SU-DHL-6 (cell line): Measurements from ENCODE around the gene ANKH.

Experiments used
- H2AFZ ChIP-seq: fragments of 200-600 bp; sonication (generic); 2 replicates; pipeline ENCODE4 v1.6.1; 2014; ENCODE audit warnings: low read depth, mild to moderate bottlenecking, moderate library complexity, mixed read lengths, antibody characterized with exemption, low read length; ENCODE audit not compliant: severe bottlenecking
- H3F3A ChIP-seq: fragments of 200-600 bp; shearing (Covaris generic); 2 replicates; pipeline ENCODE4 v1.6.0; 2016; ENCODE audit warnings: antibody characterized with exemption, mild to moderate bottlenecking; ENCODE audit not compliant: insufficient read depth
- H3K27ac ChIP-seq: fragments of 200-600 bp; sonication (generic); 2 replicates; pipeline ENCODE4 v1.5.1; 2016; ENCODE audit warnings: low read depth, mild to moderate bottlenecking, low read length, moderate library complexity, mixed read lengths
- H3K27me3 ChIP-seq: fragments of 200-600 bp; sonication (generic), shearing (Covaris generic); 2 replicates; pipeline ENCODE4 v1.6.0; 2014; ENCODE audit warnings: mild to moderate bottlenecking, low read length
- H3K36me3 ChIP-seq: fragments of 200-600 bp; sonication (generic); 2 replicates; pipeline ENCODE4 v1.6.1; 2014; ENCODE audit warnings: mild to moderate bottlenecking, low read length, mixed read lengths
- H3K4me2 ChIP-seq: fragments of 300-600, 200-600 bp; shearing (Covaris generic), sonication (generic); 2 replicates; pipeline ENCODE4 v1.6.0; 2014; ENCODE audit warnings: low read length, low read depth, mild to moderate bottlenecking; ENCODE audit not compliant: poor library complexity, severe bottlenecking
- H3K4me3 ChIP-seq: fragments of 200-600 bp; sonication (generic); 2 replicates; pipeline ENCODE4 v1.5.1; 2014; ENCODE audit warnings: antibody characterized with exemption, low read length, mild to moderate bottlenecking, mixed read lengths; ENCODE audit not compliant: insufficient read depth, poor library complexity, severe bottlenecking
- H3K79me2 ChIP-seq: fragments of 200-600 bp; sonication (generic); 2 replicates; pipeline ENCODE4 v1.6.1; 2014; ENCODE audit warnings: mild to moderate bottlenecking, low read length, moderate library complexity; ENCODE audit not compliant: insufficient read depth
- H3K9ac ChIP-seq: fragments of 200-600 bp; sonication (generic); 2 replicates; pipeline ENCODE4 v1.7.0; 2014; ENCODE audit warnings: mild to moderate bottlenecking, low read length
- H3K9me2 ChIP-seq: fragments of 200-600 bp; sonication (generic); replicated peaks from 2 replicates; pipeline ENCODE4 v1.6.1; 2014; ENCODE audit warnings: low read length; ENCODE audit not compliant: insufficient read depth
- H3K9me3 ChIP-seq: fragments of 200-600 bp; sonication (generic); 2 replicates; pipeline ENCODE4 v1.6.1; 2014; ENCODE audit warnings: low read length, mixed read lengths; ENCODE audit not compliant: insufficient read depth
- H4K20me1 ChIP-seq: fragments of 200-600 bp; sonication (generic); 2 replicates; pipeline ENCODE4 v1.6.1; 2014; ENCODE audit warnings: low read depth, mild to moderate bottlenecking, antibody characterized with exemption, low read length, moderate library complexity, mixed read lengths
- CTCF ChIP-seq: fragments of 200-600 bp; sonication (generic); IDR thresholded peaks from one replicate; pipeline ENCODE4 v1.5.1; 2017; ENCODE audit warnings: antibody characterized with exemption, mild to moderate bottlenecking, low read length, moderate library complexity; ENCODE audit not compliant: insufficient read depth, poor library complexity, severe bottlenecking
- EZH2phosphoT487 ChIP-seq: fragments of 200-600 bp; sonication (generic), shearing (Covaris generic); conservative IDR thresholded peaks from 2 replicates; pipeline ENCODE4 v1.6.1; 2018; ENCODE audit warnings: mild to moderate bottlenecking, antibody characterized with exemption, low read length, moderate library complexity, mixed read lengths

ANKH gene

DNA sequence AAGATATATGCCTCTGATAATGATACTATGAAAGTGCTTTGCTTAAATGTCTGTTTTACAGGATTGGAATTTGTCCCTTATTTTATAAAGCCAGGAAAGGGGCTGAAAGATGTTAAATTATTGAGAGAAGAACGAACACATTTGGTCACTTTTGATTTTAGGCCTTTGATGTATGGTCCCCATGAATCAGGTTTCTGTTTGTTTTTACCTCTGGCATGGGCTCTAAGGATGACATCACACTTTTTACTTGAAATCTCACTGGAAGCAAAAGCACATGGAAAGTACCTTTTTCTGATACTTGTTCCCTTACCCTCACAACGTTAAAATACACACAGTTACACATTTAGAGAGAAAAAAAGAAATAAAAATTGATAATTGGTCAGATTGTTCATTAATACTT lies 200.2 kb downstream of the ANKH start:
- Histone ChIP-seq H4K20me1 (peaks cover 28% of the 10 kb centered on the region; the same call in 1 of the 2 replicates), H3K36me3 (peaks cover 7% of the 10 kb centered on the region; the same call in 1 of the 2 replicates), H2AFZ (no peak overlapping the region), H3K27me3 (no peaks in the 10 kb centered on the region), H3K9ac (no peak overlapping the region), H3K9me2 (no peaks in the 10 kb centered on the region), H3K4me2 (peak overlapping the region; percentile 91), H3K9me3 (no peaks in the 10 kb centered on the region), H3K27ac (no peak overlapping the region), H3K4me3 (no peak overlapping the region), H3F3A (peaks cover 27% of the 10 kb centered on the region), H3K79me2 (peaks cover 100% of the 10 kb centered on the region)
- no peak for TF ChIP-seq EZH2phosphoT487
- TF ChIP-seq CTCF: no peak

GRCh38 chr5:14669975-14670374 lies 201.6 kb downstream of the ANKH start:
- H3K4me2 ChIP-seq: peak overlapping the region; percentile 91
- peaks cover 7% of the 10 kb centered on the region; the same call in 1 of the 2 replicates for H3K36me3 ChIP-seq
- no peaks in the 10 kb centered on the region for H3K9me2 ChIP-seq
- H3K79me2 ChIP-seq: peaks cover 100% of the 10 kb centered on the region
- H3K27me3 ChIP-seq: no peaks in the 10 kb centered on the region
- no peak overlapping the region for H3K4me3 ChIP-seq
- H3F3A ChIP-seq: peaks cover 26% of the 10 kb centered on the region
- no peak for TF ChIP-seq CTCF
- no peak for TF ChIP-seq EZH2phosphoT487
- no peak overlapping the region for H3K27ac ChIP-seq
- peaks cover 30% of the 10 kb centered on the region; the same call in 1 of the 2 replicates for H4K20me1 ChIP-seq
- H3K9ac ChIP-seq: no peak overlapping the region
- H2AFZ ChIP-seq: no peak overlapping the region
- H3K9me3 ChIP-seq: no peaks in the 10 kb centered on the region

GRCh38 chr5:14669415-14669814 lies 202.2 kb downstream of the ANKH start:
- Histone ChIP-seq H3K9me2 (no peaks in the 10 kb centered on the region), H3K9ac (no peak overlapping the region), H3K27ac (no peak overlapping the region), H3K9me3 (no peaks in the 10 kb centered on the region), H3K27me3 (no peaks in the 10 kb centered on the region), H3K79me2 (peaks cover 96% of the 10 kb centered on the region), H3K36me3 (peaks cover 7% of the 10 kb centered on the region; the same call in 1 of the 2 replicates), H4K20me1 (peaks cover 30% of the 10 kb centered on the region; the same call in 1 of the 2 replicates), H2AFZ (no peak overlapping the region), H3K4me3 (no peak overlapping the region), H3F3A (peaks cover 21% of the 10 kb centered on the region), H3K4me2 (no peak overlapping the region)
- TF ChIP-seq EZH2phosphoT487 (no peak), CTCF (no peak)
